Measurements from ENCODE around the gene CLSTN2. TPM values are rescaled to one million over a fixed set of nuclear protein-coding genes. Genes with fewer than 3 reads are reported as not detected.

Gene CLSTN2
- total RNA-seq, 2 donors from 2014 or later: 13.6 to 28.3 TPM

DNA sequence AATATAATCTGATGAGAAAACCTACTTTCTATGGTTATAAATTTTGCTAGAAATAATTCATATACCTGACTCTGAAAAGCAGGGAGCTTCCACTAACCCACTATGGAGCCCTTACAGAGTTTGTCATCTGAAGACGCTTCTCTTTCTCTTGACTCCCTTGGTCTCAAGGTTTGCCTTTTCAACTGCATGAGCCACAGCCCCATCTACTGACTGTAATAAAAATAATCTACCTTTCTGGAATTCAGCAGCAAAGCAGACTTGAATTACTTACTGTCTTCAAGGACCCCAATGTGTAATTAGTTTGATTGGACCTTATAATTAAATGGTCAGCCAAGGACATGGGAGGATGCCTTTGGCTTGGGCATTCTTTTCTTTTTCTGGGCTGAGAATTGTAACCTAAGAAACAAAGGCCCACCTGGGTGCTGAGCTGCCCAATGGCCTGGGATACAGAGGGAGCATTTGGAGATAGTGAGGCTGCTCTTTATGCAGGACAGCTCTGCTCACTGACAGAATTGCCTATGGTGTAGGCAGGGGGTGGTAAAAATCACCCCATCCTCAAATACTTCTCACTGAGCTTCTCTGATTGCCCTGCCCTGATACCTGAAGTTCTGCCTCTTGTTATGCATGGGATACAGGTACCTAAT, 564.3 kb downstream of the CLSTN2 start:
- Histone ChIP-seq H3K27ac (no peak overlapping the region), H3K27me3 (no peaks in the 10 kb centered on the region), H3K9me3 (no peaks in the 10 kb centered on the region), H3K4me1 (no peaks in the 10 kb centered on the region), H3K4me3 (no peak overlapping the region), H3K36me3 (no peaks in the 10 kb centered on the region)
- DNase-seq (ENCODE audit: low spot score): no peak
- TF ChIP-seq, protein P1, sequence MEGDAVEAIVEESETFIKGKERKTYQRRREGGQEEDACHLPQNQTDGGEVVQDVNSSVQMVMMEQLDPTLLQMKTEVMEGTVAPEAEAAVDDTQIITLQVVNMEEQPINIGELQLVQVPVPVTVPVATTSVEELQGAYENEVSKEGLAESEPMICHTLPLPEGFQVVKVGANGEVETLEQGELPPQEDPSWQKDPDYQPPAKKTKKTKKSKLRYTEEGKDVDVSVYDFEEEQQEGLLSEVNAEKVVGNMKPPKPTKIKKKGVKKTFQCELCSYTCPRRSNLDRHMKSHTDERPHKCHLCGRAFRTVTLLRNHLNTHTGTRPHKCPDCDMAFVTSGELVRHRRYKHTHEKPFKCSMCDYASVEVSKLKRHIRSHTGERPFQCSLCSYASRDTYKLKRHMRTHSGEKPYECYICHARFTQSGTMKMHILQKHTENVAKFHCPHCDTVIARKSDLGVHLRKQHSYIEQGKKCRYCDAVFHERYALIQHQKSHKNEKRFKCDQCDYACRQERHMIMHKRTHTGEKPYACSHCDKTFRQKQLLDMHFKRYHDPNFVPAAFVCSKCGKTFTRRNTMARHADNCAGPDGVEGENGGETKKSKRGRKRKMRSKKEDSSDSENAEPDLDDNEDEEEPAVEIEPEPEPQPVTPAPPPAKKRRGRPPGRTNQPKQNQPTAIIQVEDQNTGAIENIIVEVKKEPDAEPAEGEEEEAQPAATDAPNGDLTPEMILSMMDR (IDR thresholded peaks at IDR 0.05): peak; percentile 23 to 59

DNA sequence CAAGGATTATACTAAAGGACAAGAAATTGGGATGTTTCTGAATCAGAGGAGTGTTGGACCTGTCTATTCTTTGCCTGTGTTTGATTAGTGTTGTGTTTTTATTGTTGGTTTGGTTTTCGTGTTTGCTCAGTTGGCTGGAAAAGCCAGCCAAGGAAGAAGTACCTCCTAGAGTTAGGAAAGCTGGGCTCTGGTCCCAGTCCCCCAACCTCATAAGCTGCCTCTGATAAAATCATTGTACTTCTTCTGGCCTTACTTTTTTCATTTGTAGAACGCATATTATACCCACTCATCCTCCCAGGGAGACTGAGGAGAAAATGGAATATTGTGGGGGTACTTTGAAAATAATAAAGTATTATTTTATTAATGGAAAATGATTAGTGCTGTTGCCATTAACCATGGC, 565.5 kb downstream of the CLSTN2 start:
- no peaks in the 10 kb centered on the region for H3K4me1 ChIP-seq
- no peaks in the 10 kb centered on the region for H3K27me3 ChIP-seq
- TF ChIP-seq, protein P1 (IDR thresholded peaks at IDR 0.05): no peak
- DNase-seq (ENCODE audit: low spot score): no peak
- H3K27ac ChIP-seq: no peak overlapping the region
- no peaks in the 10 kb centered on the region for H3K36me3 ChIP-seq
- H3K4me3 ChIP-seq: no peak overlapping the region
- H3K9me3 ChIP-seq: no peaks in the 10 kb centered on the region

DNA sequence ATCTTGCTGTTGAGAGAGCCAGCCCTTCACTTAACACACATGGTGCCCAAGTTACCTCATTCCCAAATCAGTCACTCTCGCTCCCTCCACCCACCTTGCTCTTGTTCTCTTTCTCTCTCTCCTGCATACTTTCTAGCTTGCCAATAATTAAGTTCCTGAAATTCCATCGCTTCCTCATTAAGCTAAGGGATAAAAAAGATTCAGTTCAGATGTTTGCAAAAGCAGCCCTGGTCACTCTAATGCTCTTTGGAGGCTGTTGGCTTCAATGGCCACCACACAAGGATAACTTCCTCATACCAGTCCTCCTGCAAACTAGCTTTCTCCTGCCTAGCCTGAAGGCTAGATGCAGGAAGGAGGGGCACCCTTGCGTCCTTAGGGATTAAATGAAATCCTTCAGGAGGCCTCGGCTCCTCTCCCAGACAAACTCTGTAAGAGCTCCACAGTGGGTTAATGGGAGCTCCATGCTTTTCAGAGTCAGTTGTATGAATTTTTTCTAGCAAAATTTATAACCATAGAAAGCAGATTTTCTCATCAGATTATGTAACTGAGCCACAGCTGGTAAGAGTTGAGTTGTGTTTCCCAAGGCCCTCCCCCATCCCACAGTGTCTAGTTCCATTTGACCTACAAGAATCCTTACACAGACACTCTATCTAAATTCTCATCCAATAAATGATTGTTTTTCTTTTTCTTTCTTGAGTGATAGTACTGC, 566.2 kb downstream of the CLSTN2 start:
- H3K27ac ChIP-seq: no peak overlapping the region
- no peaks in the 10 kb centered on the region for H3K9me3 ChIP-seq
- no peak for DNase-seq (ENCODE audit: low spot score)
- H3K36me3 ChIP-seq: no peaks in the 10 kb centered on the region
- peaks cover 0 to 5% of the 10 kb centered on the region in 2 donors for H3K4me1 ChIP-seq
- no peaks in the 10 kb centered on the region for H3K27me3 ChIP-seq
- TF ChIP-seq, protein P1 (IDR thresholded peaks at IDR 0.05): no peak
- H3K4me3 ChIP-seq: no peak overlapping the region

DNA sequence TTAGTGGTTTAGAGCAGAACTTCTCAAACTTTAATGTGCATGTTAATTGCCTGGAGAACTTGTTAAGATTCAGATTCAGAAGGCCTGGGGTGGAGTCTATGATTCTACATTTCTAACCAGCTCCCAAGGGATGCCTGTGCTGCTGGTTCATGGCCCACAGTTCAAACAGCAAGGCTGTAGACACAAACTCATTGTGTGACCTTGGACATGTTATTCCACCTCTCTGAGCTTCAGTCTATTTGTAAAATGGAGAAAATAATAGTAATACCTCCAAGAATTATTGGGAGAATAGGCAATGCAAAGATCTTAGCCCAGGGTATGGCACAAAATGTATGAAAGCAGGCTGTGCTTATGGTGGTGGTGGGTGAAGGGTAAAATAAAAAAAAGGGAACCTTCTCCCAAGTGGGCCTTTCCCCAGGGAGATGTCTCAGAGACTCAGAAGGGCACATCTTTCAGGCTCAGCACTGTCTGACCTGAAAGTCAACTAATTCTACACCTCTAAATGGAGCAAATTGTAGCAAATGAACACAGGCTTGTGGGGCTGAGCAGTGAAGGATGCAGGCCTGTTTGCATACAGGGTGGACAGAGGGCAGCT, 566.9 kb downstream of the CLSTN2 start:
- Histone ChIP-seq H3K4me3 (no peak overlapping the region), H3K27me3 (no peaks in the 10 kb centered on the region), H3K36me3 (no peaks in the 10 kb centered on the region), H3K4me1 (peaks cover 0 to 6% of the 10 kb centered on the region in 2 donors), H3K27ac (no peak overlapping the region), H3K9me3 (no peaks in the 10 kb centered on the region)
- TF ChIP-seq, protein P1 (IDR thresholded peaks at IDR 0.05): no peak
- no peak for DNase-seq (ENCODE audit: low spot score)

DNA sequence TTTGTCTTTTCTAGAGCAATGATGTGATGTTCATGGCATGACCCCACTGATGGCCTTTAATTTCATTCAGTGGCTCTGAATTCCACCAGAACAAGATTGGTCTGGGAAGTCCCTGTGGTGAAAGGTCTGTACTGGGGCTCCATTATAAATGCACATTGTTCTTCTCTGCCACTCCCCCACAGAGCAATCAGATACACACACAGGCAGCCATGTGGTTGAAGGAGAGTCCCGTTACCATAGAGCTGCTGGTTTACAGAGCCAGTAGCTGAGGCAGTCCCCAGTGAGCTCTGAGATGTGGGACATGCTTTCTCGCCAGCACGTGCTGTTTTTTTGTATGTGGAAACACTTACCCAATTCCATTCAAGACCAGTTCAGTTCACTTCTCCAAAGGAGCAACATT, 570.2 kb downstream of the CLSTN2 start:
- H3K4me1 ChIP-seq: peaks cover 0 to 6% of the 10 kb centered on the region in 2 donors
- H3K36me3 ChIP-seq: no peaks in the 10 kb centered on the region
- TF ChIP-seq, protein P1 (IDR thresholded peaks at IDR 0.05): no peak
- H3K4me3 ChIP-seq: no peak overlapping the region
- H3K27ac ChIP-seq: no peak overlapping the region
- DNase-seq (ENCODE audit: low spot score): no peak
- no peaks in the 10 kb centered on the region for H3K9me3 ChIP-seq
- H3K27me3 ChIP-seq: no peaks in the 10 kb centered on the region

Data from right atrium auricular region (tissue), 2 donors.